GM12873 (cell line): ENCODE measurements around the gene TOMM22.

ENCODE experiments used
- CTCF ChIP-seq: IDR thresholded peaks from 2 replicates; pipeline ENCODE4 v1.5.1; 2012; ENCODE audit warnings: low read depth, mild to moderate bottlenecking, moderate library complexity, low read length, control low read depth; ENCODE audit not compliant: insufficient read depth; ENCODE audit errors: missing control alignments

TOMM22 gene

GRCh38 chr22:38730411-38730871, 48.7 kb downstream of the TOMM22 start:
- no peak for TF ChIP-seq CTCF

- no peak for TF ChIP-seq CTCF
Observed at GRCh38 chr22:38731703-38732161, 50.0 kb downstream of the TOMM22 start.

- no peak for TF ChIP-seq CTCF
Observed at GRCh38 chr22:38732251-38732815, 50.6 kb downstream of the TOMM22 start.

- TF ChIP-seq CTCF = peak; percentile 87
Observed at GRCh38 chr22:38733329-38733723, 51.6 kb downstream of the TOMM22 start.

GRCh38 chr22:38733724-38734381, 52.1 kb downstream of the TOMM22 start:
- TF ChIP-seq CTCF = no peak

GRCh38 chr22:38734421-38735100, 52.8 kb downstream of the TOMM22 start:
- no peak for TF ChIP-seq CTCF
